ENCODE results near the gene ABTB2. TPM values are rescaled to one million over a fixed set of nuclear protein-coding genes. Genes with fewer than 3 reads are reported as not detected.

ABTB2 gene
- total RNA-seq, 2 donors from 2014 or later, result 27.0 to 27.4 TPM

DNA sequence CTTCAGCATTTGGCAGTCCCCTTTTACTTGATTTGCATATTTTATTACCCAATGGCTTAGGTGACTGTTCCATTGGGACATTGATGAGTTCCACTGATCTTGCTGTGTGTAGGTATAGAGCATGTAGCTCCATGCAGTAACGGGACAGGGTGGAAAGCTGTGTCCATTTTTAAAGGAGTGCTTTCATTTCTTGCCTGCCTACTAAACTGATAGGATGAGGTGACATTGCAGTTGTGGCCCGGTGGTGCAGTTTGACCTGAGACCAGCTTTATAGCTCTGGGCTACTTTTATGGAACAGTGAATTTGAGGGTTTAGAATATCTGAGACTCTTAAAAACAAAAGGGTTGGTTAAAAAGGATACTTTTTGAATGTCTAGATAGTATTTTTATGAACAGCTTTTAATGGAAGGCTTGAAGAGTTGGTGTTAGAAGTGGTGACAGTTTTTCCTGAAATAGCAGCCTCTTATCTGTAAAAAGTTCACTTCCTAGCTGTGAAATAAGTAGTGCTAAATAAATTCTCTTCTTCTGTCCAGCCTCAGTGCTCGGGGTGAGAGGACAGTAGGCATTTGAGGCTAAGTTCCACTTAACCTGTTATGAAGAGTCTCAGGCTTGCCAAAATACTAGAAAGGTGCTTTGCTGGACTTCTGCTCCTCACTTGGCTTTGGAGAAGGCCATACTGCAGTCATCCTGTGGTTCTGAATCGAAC, 225.4 kb downstream of the ABTB2 start:
- Histone ChIP-seq H3K27me3 (no peaks in the 10 kb centered on the region), H3K4me1 (peaks cover 0 to 7% of the 10 kb centered on the region in 2 donors), H3K36me3 (peaks cover 88% of the 10 kb centered on the region), H3K27ac (peak overlapping the region in 1 of 2 donors; percentile 2), H3K9me3 (no peaks in the 10 kb centered on the region), H3K4me3 (no peak overlapping the region)
- no peak for DNase-seq (ENCODE audit: low spot score)
- TF ChIP-seq, protein P1, sequence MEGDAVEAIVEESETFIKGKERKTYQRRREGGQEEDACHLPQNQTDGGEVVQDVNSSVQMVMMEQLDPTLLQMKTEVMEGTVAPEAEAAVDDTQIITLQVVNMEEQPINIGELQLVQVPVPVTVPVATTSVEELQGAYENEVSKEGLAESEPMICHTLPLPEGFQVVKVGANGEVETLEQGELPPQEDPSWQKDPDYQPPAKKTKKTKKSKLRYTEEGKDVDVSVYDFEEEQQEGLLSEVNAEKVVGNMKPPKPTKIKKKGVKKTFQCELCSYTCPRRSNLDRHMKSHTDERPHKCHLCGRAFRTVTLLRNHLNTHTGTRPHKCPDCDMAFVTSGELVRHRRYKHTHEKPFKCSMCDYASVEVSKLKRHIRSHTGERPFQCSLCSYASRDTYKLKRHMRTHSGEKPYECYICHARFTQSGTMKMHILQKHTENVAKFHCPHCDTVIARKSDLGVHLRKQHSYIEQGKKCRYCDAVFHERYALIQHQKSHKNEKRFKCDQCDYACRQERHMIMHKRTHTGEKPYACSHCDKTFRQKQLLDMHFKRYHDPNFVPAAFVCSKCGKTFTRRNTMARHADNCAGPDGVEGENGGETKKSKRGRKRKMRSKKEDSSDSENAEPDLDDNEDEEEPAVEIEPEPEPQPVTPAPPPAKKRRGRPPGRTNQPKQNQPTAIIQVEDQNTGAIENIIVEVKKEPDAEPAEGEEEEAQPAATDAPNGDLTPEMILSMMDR (IDR thresholded peaks at IDR 0.05), result no peak

DNA sequence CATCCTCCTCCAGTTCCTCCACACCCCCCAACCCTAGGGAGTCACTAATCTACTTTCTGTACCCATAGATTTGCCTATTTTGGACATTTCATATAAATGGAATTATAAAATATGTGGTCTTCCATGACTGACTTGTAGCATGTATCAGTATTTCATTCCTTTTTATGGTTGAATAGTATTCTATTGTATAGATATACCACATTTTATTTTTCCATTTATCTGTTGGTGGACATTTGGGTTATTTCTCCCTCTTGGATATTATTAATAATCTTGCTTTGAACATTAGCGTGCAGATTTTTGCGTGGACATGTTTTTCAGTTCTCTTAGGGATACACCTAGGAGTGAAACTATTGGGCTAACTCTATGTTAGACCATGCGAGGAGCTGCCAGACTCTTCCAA, 229.0 kb downstream of the ABTB2 start:
- TF ChIP-seq, protein P1 (IDR thresholded peaks at IDR 0.05), result no peak
- no peak overlapping the region for H3K27ac ChIP-seq
- no peaks in the 10 kb centered on the region for H3K9me3 ChIP-seq
- no peak overlapping the region for H3K4me3 ChIP-seq
- H3K4me1 ChIP-seq, result peaks cover 0 to 7% of the 10 kb centered on the region in 2 donors
- no peaks in the 10 kb centered on the region for H3K27me3 ChIP-seq
- no peak for DNase-seq (ENCODE audit: low spot score)
- peaks cover 87% of the 10 kb centered on the region for H3K36me3 ChIP-seq

DNA sequence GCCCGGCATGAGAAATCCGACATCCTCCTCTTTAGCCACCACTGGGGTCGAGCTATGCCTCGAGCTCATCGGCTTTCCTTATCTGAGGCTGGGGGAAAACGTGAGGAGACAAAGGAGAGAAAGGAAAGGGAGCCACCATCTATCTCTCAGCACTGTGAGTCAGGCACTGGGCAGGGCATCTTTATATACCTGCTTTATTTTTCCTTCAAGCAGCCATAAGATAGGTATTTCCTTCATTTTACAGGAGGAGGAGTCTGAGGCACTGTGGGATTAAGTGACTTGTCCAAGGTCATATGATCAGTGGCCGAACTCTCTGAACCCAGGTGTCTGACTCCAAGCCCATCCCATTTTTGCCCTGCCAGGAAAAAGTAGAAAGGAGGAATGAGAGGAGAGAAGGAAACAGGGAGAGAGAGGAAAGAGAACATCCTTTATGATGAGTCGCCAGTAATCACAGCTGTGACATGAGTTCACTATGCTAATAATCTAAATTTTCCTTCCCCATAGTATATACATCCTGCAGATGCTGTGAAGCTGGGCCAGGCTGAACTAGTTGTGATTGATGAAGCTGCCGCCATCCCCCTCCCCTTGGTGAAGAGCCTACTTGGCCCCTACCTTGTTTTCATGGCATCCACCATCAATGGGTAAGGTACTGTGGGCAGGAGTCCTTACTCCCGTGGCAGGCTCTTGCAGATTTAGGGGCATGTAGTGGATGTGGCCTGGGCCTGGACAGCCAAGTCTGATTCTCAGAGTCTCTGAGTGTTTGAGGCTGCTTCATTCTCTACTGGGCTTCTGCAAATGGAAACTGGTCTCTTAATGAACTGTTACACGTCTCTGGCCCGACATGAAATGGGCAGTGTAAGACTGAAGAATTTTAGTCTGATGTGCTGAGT, 230.6 kb downstream of the ABTB2 start:
- peaks cover 89% of the 10 kb centered on the region for H3K36me3 ChIP-seq
- no peak for DNase-seq (ENCODE audit: low spot score)
- TF ChIP-seq, protein P1 (IDR thresholded peaks at IDR 0.05), result no peak

DNA sequence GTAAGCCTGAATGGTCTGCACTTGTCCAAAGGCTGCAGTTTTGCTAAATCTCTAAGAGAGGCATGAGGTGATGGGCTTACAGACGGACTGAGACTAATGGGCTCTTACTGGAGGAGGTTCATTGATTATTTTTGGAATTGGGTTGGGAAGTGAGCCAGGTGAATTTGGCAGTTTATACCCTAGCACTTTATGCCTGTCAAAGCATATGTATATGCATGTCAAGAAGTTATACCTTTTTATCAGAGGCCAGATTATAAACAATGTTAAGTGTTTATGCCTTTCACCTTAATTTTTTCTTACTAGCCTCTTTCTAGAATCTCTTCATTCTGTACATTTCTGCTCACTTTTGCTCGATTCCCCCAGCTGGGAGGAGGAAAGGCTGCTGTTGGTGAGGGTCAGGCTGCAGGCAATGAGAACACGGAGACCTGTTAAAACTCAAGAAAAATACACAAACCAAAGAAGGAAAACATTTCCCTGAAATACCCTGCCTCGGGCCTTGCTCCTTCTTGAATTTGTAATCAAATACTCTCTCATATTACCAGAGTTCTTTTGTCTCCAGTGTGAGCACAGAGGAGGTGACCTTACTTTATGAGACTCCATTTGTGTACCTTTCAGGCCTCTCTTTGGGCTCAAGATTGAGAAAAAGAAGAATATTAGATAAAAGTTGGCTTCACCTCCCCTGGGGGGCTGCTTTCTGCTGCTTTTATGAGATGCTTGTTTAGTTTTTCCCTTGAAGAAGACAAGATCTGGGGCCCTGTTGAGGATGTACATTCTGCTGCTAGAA, 232.7 kb downstream of the ABTB2 start:
- H3K27me3 ChIP-seq, result no peaks in the 10 kb centered on the region
- peaks cover 89% of the 10 kb centered on the region for H3K36me3 ChIP-seq
- TF ChIP-seq, protein P1 (IDR thresholded peaks at IDR 0.05), result no peak
- H3K9me3 ChIP-seq, result no peaks in the 10 kb centered on the region
- H3K4me1 ChIP-seq, result no peaks in the 10 kb centered on the region
- no peak for DNase-seq (ENCODE audit: low spot score)
- H3K27ac ChIP-seq, result no peak overlapping the region
- H3K4me3 ChIP-seq, result no peak overlapping the region

More for the DNA sequence above, 230.6 kb downstream of the ABTB2 start:
- H3K27ac ChIP-seq, result no peak overlapping the region
- H3K4me1 ChIP-seq, result no peaks in the 10 kb centered on the region
- no peaks in the 10 kb centered on the region for H3K9me3 ChIP-seq
- H3K27me3 ChIP-seq, result no peaks in the 10 kb centered on the region
- H3K4me3 ChIP-seq, result no peak overlapping the region

DNA sequence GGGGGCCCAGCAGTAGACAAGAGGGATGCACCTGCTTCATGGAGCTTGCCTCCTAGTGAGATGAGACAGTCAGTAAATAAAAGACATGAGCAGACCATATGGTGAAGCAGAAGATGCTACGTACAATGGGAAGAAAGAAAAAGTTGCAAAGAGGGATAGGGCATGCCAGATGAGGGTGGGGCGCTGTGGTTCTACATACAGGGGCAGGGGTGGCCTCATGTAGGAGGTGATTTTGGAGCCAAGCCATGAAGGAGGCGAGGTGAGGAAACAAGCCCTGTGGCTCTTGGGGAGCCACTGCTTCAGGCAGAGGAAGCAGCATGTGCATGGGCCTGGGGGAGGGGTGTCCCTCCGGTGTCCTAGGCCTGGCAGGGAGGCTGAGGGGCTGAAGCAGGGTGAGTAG, 237.2 kb downstream of the ABTB2 start:
- DNase-seq (ENCODE audit: low spot score), result no peak
- Histone ChIP-seq H3K27me3 (no peaks in the 10 kb centered on the region), H3K4me1 (no peaks in the 10 kb centered on the region), H3K9me3 (no peaks in the 10 kb centered on the region), H3K27ac (no peak overlapping the region), H3K4me3 (no peak overlapping the region), H3K36me3 (peaks cover 98% of the 10 kb centered on the region)
- TF ChIP-seq, protein P1 (IDR thresholded peaks at IDR 0.05), result no peak

All from right atrium auricular region (tissue), 2 donors.